Breast epithelium (tissue), 4 donors: Measurements from ENCODE around the gene KIF17. TPM values are rescaled to one million over a fixed set of nuclear protein-coding genes. Genes with fewer than 3 reads are reported as not detected.

Experiments used
- DNase-seq, 2 donors: peaks; one replicate each; pipeline ENCODE4 v3.0.0-alpha.2; 2019; ENCODE audit warnings: low spot score in 2 of 2
- H3K27ac ChIP-seq, 2 donors: fragments of 200-600 bp; sonication (generic) in 1 of 2; one replicate each; pipeline ENCODE4 v1.5.1; 2016 to 2019; ENCODE audit warnings: mild to moderate bottlenecking in 1 of 2
- H3K27me3 ChIP-seq, 2 donors: fragments of 200-600 bp; sonication (generic) in 1 of 2; one replicate each; pipeline versions ENCODE4 v1.5.1 to v1.6.0; 2017 to 2019; ENCODE audit warnings: control low read depth in 1 of 2, mild to moderate bottlenecking in 1 of 2
- H3K36me3 ChIP-seq: fragments of 200-600 bp; one replicate; pipeline ENCODE4 v1.5.1; 2019
- H3K4me1 ChIP-seq, 2 donors: fragments of 200-600 bp; sonication (generic); one replicate each; pipeline ENCODE4 v1.5.1; 2016 to 2019; ENCODE audit warnings: control low read depth in 1 of 2
- H3K4me3 ChIP-seq, 3 donors: fragments of 200-600 bp; sonication (generic); 1 replicate in 2 of 3; 2 replicates in 1 of 3; pipeline ENCODE4 v1.5.1; 2016 to 2019; ENCODE audit warnings: mild to moderate bottlenecking in 3 of 3, moderate library complexity in 2 of 3
- H3K9me3 ChIP-seq, 2 donors: fragments of 200-600 bp; sonication (generic) in 1 of 2; one replicate each; pipeline ENCODE4 v1.5.1; 2016 to 2019; ENCODE audit warnings: control low read depth in 1 of 2
- POLR2A ChIP-seq: fragments of 450-650 bp; IDR thresholded peaks from one replicate; pipeline ENCODE4 v1.6.1; 2016; ENCODE audit warnings: antibody characterized with exemption, mild to moderate bottlenecking, moderate library complexity
- POLR2AphosphoS5 ChIP-seq, 3 donors: sonication (generic); formaldehyde crosslinking; IDR thresholded peaks; one replicate each; pipeline ENCODE4 v1.6.1; 2017; ENCODE audit warnings: antibody characterized with exemption in 3 of 3
- intact Hi-C: fragments of 100-400 bp; cut with DNase I; formaldehyde crosslinking; loops from one replicate; pipeline ENCODE4 v1.15.1; 2023; ENCODE audit warnings: low total_unique reads
- total RNA-seq, 3 donors: library from RNA; depleted of rRNA; stranded (reverse); fragments of >200 nt; gene quantifications; one replicate each; pipeline ENCODE4 v1.1.0, GENCODE V29; 2016
- TF ChIP-seq, protein P1 (sequence below), 3 donors: fragments of 450-650 bp; IDR thresholded peaks; one replicate each; pipeline ENCODE4 v1.5.1; 2016 to 2017; ENCODE audit warnings: antibody characterized with exemption in 3 of 3, mild to moderate bottlenecking in 3 of 3, moderate library complexity in 3 of 3

Gene KIF17
- total RNA-seq, 3 donors from 2014 or later = 1.8 to 3.5 (median 2.0) TPM

DNA sequence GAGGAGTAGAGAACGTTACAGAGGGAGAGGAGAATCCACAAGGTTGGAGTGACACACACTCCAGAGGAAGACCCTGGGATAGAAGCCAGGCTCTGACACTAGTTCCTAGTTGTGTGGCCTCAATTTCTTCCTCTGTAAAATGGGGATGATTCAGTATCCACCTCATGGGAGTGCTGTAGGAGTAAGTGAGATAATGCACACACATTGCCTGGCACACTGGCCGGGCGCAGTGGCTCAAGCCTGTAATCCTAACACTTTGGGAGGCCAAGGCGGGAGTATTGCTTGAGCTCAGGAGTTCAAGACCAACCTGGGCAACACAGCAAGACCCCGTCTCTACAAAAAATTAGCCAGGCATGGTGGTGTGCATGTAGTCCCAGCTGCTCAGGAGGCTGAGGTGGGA is 8.9 kb downstream of the KIF17 start:
- H3K4me3 ChIP-seq = no peak overlapping the region
- H3K27ac ChIP-seq = no peak overlapping the region
- TF ChIP-seq POLR2AphosphoS5 (IDR thresholded peaks at IDR 0.05) = no peak
- no peak for TF ChIP-seq POLR2A
- TF ChIP-seq, protein P1, sequence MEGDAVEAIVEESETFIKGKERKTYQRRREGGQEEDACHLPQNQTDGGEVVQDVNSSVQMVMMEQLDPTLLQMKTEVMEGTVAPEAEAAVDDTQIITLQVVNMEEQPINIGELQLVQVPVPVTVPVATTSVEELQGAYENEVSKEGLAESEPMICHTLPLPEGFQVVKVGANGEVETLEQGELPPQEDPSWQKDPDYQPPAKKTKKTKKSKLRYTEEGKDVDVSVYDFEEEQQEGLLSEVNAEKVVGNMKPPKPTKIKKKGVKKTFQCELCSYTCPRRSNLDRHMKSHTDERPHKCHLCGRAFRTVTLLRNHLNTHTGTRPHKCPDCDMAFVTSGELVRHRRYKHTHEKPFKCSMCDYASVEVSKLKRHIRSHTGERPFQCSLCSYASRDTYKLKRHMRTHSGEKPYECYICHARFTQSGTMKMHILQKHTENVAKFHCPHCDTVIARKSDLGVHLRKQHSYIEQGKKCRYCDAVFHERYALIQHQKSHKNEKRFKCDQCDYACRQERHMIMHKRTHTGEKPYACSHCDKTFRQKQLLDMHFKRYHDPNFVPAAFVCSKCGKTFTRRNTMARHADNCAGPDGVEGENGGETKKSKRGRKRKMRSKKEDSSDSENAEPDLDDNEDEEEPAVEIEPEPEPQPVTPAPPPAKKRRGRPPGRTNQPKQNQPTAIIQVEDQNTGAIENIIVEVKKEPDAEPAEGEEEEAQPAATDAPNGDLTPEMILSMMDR (IDR thresholded peaks at IDR 0.05) = no peak
- no peaks in the 10 kb centered on the region for H3K36me3 ChIP-seq
- H3K27me3 ChIP-seq = no peaks in the 10 kb centered on the region
- no peaks in the 10 kb centered on the region for H3K9me3 ChIP-seq
- no peaks in the 10 kb centered on the region for H3K4me1 ChIP-seq
- no peak for DNase-seq
- intact Hi-C loops = no loop called here

DNA sequence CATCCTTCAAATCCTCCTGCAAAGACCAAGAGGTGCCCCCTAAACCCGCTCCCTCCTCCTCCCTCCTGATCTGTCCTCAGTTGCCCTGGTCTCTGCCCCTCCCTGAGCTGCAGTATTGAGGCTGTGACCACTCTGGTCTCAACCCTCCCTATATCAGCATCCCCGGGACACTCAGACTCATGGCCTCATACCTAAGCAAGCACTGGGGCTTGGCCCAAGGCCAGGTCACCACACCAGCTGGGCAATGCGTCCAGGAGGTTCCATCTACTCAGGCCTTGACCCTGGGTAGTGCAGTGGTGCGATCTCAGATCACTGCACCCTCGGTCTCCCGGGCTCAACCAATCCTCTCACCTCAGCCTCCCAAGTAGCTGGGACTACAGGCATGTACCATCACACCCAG is 9.8 kb downstream of the KIF17 start:
- no peaks in the 10 kb centered on the region for H3K36me3 ChIP-seq
- intact Hi-C loops = no loop called here
- no peak overlapping the region for H3K27ac ChIP-seq
- TF ChIP-seq POLR2AphosphoS5 (IDR thresholded peaks at IDR 0.05) (no peak), POLR2A (no peak)
- TF ChIP-seq, protein P1 (IDR thresholded peaks at IDR 0.05) = no peak
- no peaks in the 10 kb centered on the region for H3K27me3 ChIP-seq
- H3K4me3 ChIP-seq = no peak overlapping the region
- no peaks in the 10 kb centered on the region for H3K9me3 ChIP-seq
- no peaks in the 10 kb centered on the region for H3K4me1 ChIP-seq
- no peak for DNase-seq

DNA sequence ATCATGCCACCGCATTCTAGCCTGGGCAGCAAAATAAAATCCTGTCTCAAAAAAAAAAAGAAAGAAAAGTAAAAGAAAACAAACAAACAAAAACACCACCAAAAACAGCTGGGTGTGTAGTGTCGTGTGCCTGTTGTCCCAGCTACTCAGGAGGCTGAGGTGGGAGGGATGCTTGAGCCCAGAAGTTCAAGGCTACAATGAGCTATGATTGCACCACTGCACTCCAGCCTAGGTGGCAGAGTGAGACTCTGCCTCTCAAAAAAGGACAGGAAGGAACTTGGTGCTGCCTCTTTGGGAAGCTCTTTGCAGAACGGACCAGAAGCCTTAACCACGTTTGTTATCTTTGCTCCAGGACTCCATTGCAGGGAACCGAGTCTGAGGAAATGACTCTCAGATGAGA is 11.0 kb downstream of the KIF17 start:
- TF ChIP-seq POLR2AphosphoS5 (IDR thresholded peaks at IDR 0.05) (no peak), POLR2A (no peak)
- TF ChIP-seq, protein P1 (IDR thresholded peaks at IDR 0.05) = no peak
- Histone ChIP-seq H3K4me3 (no peak overlapping the region), H3K27ac (no peak overlapping the region), H3K9me3 (no peaks in the 10 kb centered on the region), H3K36me3 (no peaks in the 10 kb centered on the region), H3K4me1 (no peaks in the 10 kb centered on the region), H3K27me3 (no peaks in the 10 kb centered on the region)
- intact Hi-C loops = no loop called here
- no peak for DNase-seq

DNA sequence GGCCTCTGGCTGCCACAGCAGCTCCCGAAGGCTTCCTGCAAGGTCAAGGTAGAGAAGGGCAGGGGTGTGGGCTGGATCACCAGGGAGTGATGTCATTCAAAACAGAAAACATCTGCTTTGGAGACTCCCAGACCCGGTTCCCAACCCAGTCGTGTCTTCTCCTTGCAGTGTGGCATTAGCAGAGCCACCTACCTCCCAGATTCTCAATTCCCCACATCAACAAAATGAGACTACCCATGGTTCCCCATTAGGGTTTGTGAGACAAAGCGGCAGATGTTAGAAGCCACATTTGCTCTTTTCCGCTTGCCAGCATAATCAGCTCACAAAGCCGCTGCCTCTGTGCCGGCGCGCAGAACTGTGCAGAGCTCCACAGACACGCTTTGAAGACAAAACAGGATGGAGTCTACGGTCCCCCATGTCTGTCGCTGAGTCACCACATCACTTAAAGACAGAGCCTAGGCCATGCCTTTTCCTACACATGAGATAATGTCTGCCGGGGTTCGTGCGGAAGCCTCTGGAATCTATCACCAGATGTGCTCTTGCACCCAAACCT is 12.5 kb downstream of the KIF17 start:
- Histone ChIP-seq H3K27ac (no peak overlapping the region), H3K9me3 (no peaks in the 10 kb centered on the region), H3K4me3 (no peak overlapping the region), H3K36me3 (no peaks in the 10 kb centered on the region), H3K4me1 (no peaks in the 10 kb centered on the region), H3K27me3 (no peaks in the 10 kb centered on the region)
- no peak for DNase-seq
- intact Hi-C loops = no loop called here
- TF ChIP-seq POLR2A = no peak
- TF ChIP-seq, protein P1 (IDR thresholded peaks at IDR 0.05) = no peak
- TF ChIP-seq POLR2AphosphoS5 (IDR thresholded peaks at IDR 0.05) = no peak

DNA sequence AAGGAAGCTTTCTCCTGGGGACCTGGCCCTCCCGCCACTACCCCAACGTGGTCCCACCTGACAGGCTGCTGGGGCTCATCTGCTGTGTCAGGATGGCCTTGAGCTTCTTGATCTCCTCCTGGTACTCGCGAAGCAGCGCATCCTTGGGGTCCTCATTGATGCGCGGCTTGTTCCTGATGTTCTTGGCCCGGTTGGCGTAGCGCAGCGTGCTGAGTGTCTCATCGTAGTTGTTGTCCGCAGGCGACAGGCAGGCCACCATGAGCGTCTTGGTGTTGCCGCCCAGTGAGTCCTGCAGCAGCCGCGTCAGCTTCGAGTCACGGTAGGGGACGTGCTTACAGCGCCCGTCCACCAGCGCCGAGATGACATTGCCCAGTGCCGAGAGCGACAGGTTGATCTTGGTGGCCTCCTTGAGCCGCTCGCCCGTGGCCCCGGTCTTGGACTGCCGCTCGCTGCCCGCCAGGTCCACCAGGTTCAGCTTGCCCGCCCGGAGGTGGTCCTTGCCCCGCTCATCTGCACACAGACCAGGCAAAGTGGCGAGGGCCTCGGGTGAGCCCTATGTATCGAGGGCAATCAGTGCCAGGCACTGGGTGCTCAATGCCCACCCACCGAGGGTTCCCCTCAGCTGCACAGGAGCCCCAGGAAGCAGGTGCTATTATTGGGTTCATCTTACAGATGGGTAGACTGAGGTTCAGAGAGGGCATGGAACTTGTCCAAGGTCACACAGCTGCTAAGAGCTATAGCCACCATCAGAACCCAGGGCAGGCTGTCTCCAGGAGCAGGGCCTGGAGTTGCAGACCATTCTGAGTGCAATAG is 13.2 kb downstream of the KIF17 start:
- TF ChIP-seq, protein P1 (IDR thresholded peaks at IDR 0.05) = no peak
- TF ChIP-seq POLR2A (no peak), POLR2AphosphoS5 (IDR thresholded peaks at IDR 0.05) (no peak)
- intact Hi-C loops = no loop called here
- Histone ChIP-seq H3K27ac (no peak overlapping the region), H3K36me3 (no peaks in the 10 kb centered on the region), H3K4me1 (no peaks in the 10 kb centered on the region), H3K4me3 (no peak overlapping the region), H3K9me3 (no peaks in the 10 kb centered on the region), H3K27me3 (no peaks in the 10 kb centered on the region)
- DNase-seq = no peak
